Activated CD4-positive, alpha-beta T cell treated with anti-CD3 and anti-CD28 coated beads, Interleukin-2, amount 10 ng/mL, durations not matched to agents 24 days and 14 days (primary cell): ENCODE measurements around the gene CRYBG1. TPM values are rescaled to one million over a fixed set of nuclear protein-coding genes. Genes with fewer than 3 reads are reported as not detected.
"Not testable (repeated sequence)": the region's sequence is repeated elsewhere in the genome, so short reads cannot be mapped to it uniquely, and the experiment has no call there.

Experiments used
- DNase-seq: peaks from one replicate; pipeline ENCODE4 v3.0.0; 2022
- H3K27ac Mint-ChIP-seq: one replicate; pipeline ENCODE4 v1.8.0; 2022; ENCODE audit warnings: mild to moderate bottlenecking, mixed read lengths
- H3K27me3 Mint-ChIP-seq: one replicate; pipeline ENCODE4 v1.8.0; 2022; ENCODE audit warnings: mixed read lengths
- H3K36me3 Mint-ChIP-seq: one replicate; pipeline ENCODE4 v1.8.0; 2022; ENCODE audit warnings: low read depth, mild to moderate bottlenecking, mixed read lengths
- H3K4me1 Mint-ChIP-seq: one replicate; pipeline ENCODE4 v1.8.0; 2021; ENCODE audit warnings: mixed read lengths
- H3K4me3 Mint-ChIP-seq: one replicate; pipeline ENCODE4 v1.8.0; 2022; ENCODE audit warnings: mild to moderate bottlenecking, moderate library complexity, mixed read lengths
- H3K9me3 Mint-ChIP-seq: one replicate; pipeline ENCODE4 v1.8.0; 2021; ENCODE audit warnings: mixed read lengths
- intact Hi-C: fragments of 100-400 bp; cut with micrococcal nuclease; formaldehyde crosslinking; loops from one replicate; pipeline ENCODE4 v1.15.1; 2023
- total RNA-seq: library from RNA; stranded (reverse); gene quantifications from 2 replicates; pipeline ENCODE4 v1.2.3, GENCODE V29; 2022

Gene CRYBG1
- total RNA-seq, 1 donor from 2014 or later, result 10.0 TPM

GRCh38 chr6:106546691-106547414 is 186.3 kb downstream of the CRYBG1 start:
- Mint-ChIP-seq H3K36me3 (peaks cover 66% of the 10 kb centered on the region), H3K4me1 (peaks cover 21% of the 10 kb centered on the region), H3K27me3 (no peaks in the 10 kb centered on the region), H3K4me3 (no peak overlapping the region), H3K27ac (peak overlapping the region; percentile 49), H3K9me3 (peaks cover 5% of the 10 kb centered on the region)
- DNase-seq, result peak; percentile 51
- intact Hi-C loops, result loop anchor here (1.0 kb wide), 2 partner anchors 13 to 28 kb away; no protein-coding TSS in a partner anchor

DNA sequence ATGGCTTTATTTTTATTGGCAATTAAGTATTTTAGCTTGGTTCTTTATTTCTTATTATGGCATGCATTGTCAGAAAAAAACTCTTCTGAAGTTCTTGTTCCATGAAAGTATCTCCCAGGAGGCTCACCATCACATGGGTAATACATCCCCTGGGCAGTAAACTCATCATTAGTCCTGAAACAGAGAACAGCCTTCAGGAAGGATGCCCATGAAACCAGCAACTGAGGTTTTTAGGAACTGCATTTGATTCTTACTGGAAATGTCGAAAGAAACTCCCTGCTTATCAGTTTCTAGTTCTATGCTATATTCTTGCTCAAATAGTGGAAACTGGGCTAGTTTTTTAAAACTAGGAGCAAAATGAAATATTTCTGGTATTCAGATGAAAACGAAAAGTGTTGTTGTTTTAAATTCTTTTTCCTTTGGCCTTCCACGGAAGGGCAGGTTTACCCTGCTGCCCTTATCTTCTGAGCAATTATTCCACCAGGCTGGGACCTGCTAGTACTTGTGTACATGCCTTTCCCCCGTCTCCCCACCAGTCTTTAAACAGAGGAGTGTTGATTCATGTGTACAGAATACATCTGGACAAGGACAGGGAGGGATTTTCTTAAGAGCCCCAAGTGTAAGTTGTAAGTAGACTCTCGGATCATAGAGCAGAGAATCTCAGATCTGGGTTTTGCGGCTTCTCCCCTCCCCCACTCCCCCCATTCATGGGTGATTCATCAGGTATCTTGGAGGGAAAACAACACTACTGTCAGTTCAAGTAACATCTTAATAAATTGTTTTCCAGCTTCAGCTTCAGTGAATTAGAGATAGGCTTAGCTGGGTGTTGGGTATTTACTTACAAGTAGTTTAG is 187.3 kb downstream of the CRYBG1 start:
- Mint-ChIP-seq H3K27me3 (no peaks in the 10 kb centered on the region), H3K4me1 (peaks cover 21% of the 10 kb centered on the region), H3K9me3 (peaks cover 5% of the 10 kb centered on the region), H3K27ac (peak overlapping the region; percentile 65), H3K36me3 (peaks cover 69% of the 10 kb centered on the region), H3K4me3 (no peak overlapping the region)
- peak; percentile 65 for DNase-seq
- intact Hi-C loops, result no loop called here

DNA sequence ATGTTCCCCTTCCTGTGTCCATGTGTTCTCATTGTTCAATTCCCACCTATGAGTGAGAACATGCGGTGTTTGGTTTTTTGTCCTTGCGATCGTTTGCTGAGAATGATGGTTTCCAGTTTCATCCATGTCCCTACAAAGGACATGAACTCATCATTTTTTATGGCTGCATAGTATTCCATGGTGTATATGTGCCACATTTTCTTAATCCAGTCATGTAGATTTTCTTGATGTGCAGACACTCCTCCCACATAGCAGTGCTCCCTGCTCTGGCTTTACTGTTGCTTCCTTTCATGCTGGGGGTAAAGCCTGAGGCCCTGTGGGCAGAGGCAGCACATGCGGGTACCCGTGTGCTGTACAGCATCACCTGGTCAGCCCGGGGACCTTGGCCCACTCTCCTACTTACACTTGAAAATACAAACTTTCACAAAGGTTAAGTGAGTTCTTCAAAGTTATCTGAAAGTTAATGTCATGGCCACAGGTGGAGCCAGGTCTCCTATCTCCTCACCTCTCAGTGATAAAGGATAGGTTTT is 188.5 kb downstream of the CRYBG1 start:
- intact Hi-C loops, H3K4me3 Mint-ChIP-seq, H3K27me3 Mint-ChIP-seq, H3K27ac Mint-ChIP-seq, DNase-seq, H3K9me3 Mint-ChIP-seq: not testable (repeated sequence)
- peaks cover 32% of the 10 kb centered on the region for H3K4me1 Mint-ChIP-seq
- peaks cover 74% of the 10 kb centered on the region for H3K36me3 Mint-ChIP-seq

- intact Hi-C loops, result no loop called here
- Mint-ChIP-seq H3K27me3 (no peaks in the 10 kb centered on the region), H3K4me1 (peaks cover 32% of the 10 kb centered on the region), H3K27ac (no peak overlapping the region), H3K36me3 (peaks cover 72% of the 10 kb centered on the region), H3K9me3 (peaks cover 5% of the 10 kb centered on the region), H3K4me3 (no peak overlapping the region)
- DNase-seq, result no peak
These were observed 189.0 kb downstream of the CRYBG1 start for GRCh38 chr6:106549521-106549920.

GRCh38 chr6:106551155-106551554 is 190.6 kb downstream of the CRYBG1 start:
- H3K27me3 Mint-ChIP-seq, result no peaks in the 10 kb centered on the region
- peaks cover 5% of the 10 kb centered on the region for H3K9me3 Mint-ChIP-seq
- no peak for DNase-seq
- no peak overlapping the region for H3K4me3 Mint-ChIP-seq
- H3K36me3 Mint-ChIP-seq, result peaks cover 68% of the 10 kb centered on the region
- H3K27ac Mint-ChIP-seq, result no peak overlapping the region
- intact Hi-C loops, result no loop called here
- H3K4me1 Mint-ChIP-seq, result peaks cover 33% of the 10 kb centered on the region

DNA sequence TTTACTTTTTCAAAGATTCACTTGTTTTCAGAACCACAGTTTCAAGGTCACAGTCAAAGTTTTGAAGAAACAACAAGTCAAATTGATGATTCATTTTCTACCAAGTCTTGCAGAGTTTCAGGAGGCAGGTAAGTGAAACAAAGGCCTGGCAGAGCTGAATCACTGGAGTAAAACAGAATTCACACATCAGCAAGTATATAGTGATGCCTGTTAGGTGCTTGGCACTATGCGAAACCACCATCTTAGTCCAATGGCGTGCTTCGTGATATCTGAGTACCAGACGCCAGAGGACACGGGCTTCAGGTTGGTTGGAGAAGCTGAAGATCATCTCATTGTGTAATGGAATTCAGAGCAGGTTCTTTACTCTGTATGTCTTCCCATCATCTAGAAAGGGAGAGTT is 192.9 kb downstream of the CRYBG1 start:
- Mint-ChIP-seq H3K36me3 (peaks cover 58% of the 10 kb centered on the region), H3K4me3 (no peak overlapping the region)
- intact Hi-C loops, result loop anchor here (1.0 to 2.0 kb wide), 2 partner anchors 17 to 32 kb away; no protein-coding TSS in a partner anchor

GRCh38 chr6:106555767-106556166 is 195.2 kb downstream of the CRYBG1 start:
- peak; percentile 28 for DNase-seq
- Mint-ChIP-seq H3K36me3 (peaks cover 56% of the 10 kb centered on the region), H3K4me1 (peaks cover 21% of the 10 kb centered on the region), H3K4me3 (no peak overlapping the region), H3K9me3 (peaks cover 5% of the 10 kb centered on the region), H3K27me3 (no peaks in the 10 kb centered on the region), H3K27ac (no peak overlapping the region)
- intact Hi-C loops, result loop anchor here (1.0 kb wide), 1 partner anchor 45 kb away; no protein-coding TSS in a partner anchor

More for the DNA sequence above, 192.9 kb downstream of the CRYBG1 start:
- Mint-ChIP-seq H3K4me1 (peaks cover 22% of the 10 kb centered on the region), H3K27ac (peak overlapping the region; percentile 63), H3K27me3 (no peaks in the 10 kb centered on the region), H3K9me3 (peaks cover 5% of the 10 kb centered on the region)
- peak; percentile 55 for DNase-seq

GRCh38 chr6:106556368-106556960 is 195.9 kb downstream of the CRYBG1 start:
- Mint-ChIP-seq H3K27ac (no peak overlapping the region), H3K4me3 (no peak overlapping the region), H3K36me3 (peaks cover 56% of the 10 kb centered on the region), H3K4me1 (peaks cover 24% of the 10 kb centered on the region), H3K27me3 (no peaks in the 10 kb centered on the region), H3K9me3 (no peaks in the 10 kb centered on the region)
- intact Hi-C loops, result loop anchor here (1.0 kb wide), 1 partner anchor 46 kb away; no protein-coding TSS in a partner anchor
- no peak for DNase-seq

GRCh38 chr6:106557837-106558236 is 197.3 kb downstream of the CRYBG1 start:
- no peaks in the 10 kb centered on the region for H3K27me3 Mint-ChIP-seq
- peaks cover 24% of the 10 kb centered on the region for H3K4me1 Mint-ChIP-seq
- peaks cover 51% of the 10 kb centered on the region for H3K36me3 Mint-ChIP-seq
- H3K9me3 Mint-ChIP-seq, result no peaks in the 10 kb centered on the region
- intact Hi-C loops, result no loop called here
- H3K27ac Mint-ChIP-seq, result no peak overlapping the region
- no peak for DNase-seq
- no peak overlapping the region for H3K4me3 Mint-ChIP-seq

- intact Hi-C loops, result no loop called here
- Mint-ChIP-seq H3K4me3 (no peak overlapping the region), H3K27ac (no peak overlapping the region), H3K4me1 (peaks cover 19% of the 10 kb centered on the region), H3K9me3 (no peaks in the 10 kb centered on the region), H3K36me3 (peaks cover 46% of the 10 kb centered on the region), H3K27me3 (no peaks in the 10 kb centered on the region)
- DNase-seq, result no peak
These were observed 197.8 kb downstream of the CRYBG1 start for GRCh38 chr6:106558364-106558763.

- DNase-seq, H3K4me3 Mint-ChIP-seq, H3K27me3 Mint-ChIP-seq, intact Hi-C loops, H3K27ac Mint-ChIP-seq, H3K9me3 Mint-ChIP-seq: not testable (repeated sequence)
- H3K4me1 Mint-ChIP-seq, result peaks cover 14% of the 10 kb centered on the region
- H3K36me3 Mint-ChIP-seq, result peaks cover 42% of the 10 kb centered on the region
These were observed 199.1 kb downstream of the CRYBG1 start for GRCh38 chr6:106559659-106560058.

DNA sequence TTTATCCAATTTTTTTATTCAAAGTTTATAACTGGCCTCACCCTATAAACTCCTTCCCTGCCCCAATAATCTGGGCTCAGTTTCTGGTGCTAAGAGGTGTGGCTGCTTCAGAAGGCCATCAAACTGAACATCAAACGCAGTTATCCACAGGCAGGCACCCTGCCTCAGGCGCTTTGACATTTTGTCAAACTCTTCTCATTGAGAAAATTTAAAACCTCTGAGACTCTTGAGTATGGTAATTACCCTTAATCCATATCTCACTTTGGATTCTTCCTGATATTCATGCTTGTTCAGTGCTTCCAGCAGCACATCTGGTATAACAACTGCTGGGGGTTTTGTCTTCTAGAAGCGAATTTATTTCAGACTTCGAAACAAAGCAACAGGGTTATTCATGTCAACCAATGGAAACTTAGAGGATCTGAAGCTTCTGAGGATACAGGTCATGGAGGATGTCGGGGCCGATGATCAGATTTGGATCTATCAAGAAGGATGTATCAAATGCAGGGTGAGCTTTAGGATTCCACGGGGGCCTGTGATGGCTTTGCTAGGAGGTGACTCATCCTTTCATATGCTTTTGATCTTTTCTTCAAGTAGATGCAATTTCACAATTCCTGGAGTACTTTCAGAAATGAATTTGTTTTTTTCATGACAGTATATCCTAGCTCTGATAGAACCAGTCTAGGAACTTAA is 200.6 kb downstream of the CRYBG1 start:
- no peaks in the 10 kb centered on the region for H3K9me3 Mint-ChIP-seq
- H3K27ac Mint-ChIP-seq, result no peak overlapping the region
- H3K27me3 Mint-ChIP-seq, result no peaks in the 10 kb centered on the region
- no peak overlapping the region for H3K4me3 Mint-ChIP-seq
- DNase-seq, result no peak
- intact Hi-C loops, result no loop called here
- peaks cover 11% of the 10 kb centered on the region for H3K4me1 Mint-ChIP-seq
- H3K36me3 Mint-ChIP-seq, result peaks cover 42% of the 10 kb centered on the region
